ENCODE results near the gene ISG20. TPM values are rescaled to one million over a fixed set of nuclear protein-coding genes. Genes with fewer than 3 reads are reported as not detected.

Gene ISG20
- total RNA-seq, 1 experiment from 2014 or later: 1.8 TPM

DNA sequence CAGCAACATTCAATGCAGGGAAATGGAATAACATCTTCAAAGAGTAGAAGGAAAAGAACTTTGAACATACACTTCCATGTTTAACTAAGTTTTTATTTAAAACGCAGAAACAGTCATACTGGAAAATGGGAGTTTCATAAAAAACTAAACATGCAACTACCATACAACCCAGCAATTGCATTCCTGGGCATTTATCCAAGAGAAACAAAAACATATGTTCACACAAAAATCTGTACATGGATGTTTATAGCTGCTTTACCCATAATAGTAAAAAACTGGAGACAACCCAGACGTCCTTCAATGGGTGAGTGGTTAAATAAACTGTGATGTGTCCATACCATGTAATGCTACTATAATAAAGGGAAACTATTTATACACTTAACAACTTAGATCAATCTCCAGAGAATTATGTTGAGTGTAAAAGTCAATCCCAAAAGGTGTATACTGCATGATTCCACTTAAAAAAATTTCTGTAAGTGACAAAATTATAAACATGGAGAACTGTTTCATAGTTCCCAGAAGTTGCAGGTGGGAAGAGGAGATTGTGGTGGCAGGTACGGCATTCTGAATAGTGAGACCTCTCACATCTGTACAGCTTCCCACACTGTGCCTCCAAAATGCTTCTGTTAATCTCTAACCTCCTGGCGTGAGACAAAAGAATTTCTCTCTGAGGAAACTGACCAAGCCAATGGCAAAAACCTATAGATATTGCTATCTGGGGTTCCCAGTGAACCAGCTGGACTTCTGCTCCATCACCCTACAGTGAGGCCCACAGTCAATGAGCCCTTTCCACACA is 23.1 kb downstream of the ISG20 start:
- POLR2A ChIA-PET (ENCODE audit: low non-redundant PET): no interaction called here

DNA sequence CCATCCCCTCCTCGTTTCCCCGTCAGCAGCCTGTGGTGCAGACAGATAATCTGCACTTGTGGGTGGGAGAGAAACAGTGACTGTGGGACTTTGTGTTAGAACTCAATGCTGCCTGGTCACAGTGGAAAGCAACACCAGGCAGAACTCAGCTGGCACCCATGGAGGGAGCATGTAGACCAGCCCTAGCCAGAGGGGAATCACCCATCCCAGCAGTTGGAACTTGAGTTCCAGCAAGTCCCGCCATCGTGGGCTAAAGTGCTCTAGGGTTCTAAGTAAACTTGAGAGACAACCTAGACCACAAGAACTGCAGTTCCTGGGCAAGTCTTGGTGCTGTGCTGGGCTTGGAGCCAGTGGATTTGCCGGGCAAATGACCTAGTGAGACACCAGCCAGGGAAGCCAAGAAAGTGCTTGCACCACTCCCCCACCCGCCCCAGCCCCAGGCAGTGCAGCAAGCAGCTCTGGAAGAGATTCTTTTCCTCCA is 24.4 kb downstream of the ISG20 start:
- TF ChIP-seq EZH2 (IDR thresholded peaks at IDR 0.05; ENCODE audit: borderline replicate concordance, low read depth, low read length, poor library complexity, severe bottlenecking): no peak
- TF ChIP-seq, protein P1, sequence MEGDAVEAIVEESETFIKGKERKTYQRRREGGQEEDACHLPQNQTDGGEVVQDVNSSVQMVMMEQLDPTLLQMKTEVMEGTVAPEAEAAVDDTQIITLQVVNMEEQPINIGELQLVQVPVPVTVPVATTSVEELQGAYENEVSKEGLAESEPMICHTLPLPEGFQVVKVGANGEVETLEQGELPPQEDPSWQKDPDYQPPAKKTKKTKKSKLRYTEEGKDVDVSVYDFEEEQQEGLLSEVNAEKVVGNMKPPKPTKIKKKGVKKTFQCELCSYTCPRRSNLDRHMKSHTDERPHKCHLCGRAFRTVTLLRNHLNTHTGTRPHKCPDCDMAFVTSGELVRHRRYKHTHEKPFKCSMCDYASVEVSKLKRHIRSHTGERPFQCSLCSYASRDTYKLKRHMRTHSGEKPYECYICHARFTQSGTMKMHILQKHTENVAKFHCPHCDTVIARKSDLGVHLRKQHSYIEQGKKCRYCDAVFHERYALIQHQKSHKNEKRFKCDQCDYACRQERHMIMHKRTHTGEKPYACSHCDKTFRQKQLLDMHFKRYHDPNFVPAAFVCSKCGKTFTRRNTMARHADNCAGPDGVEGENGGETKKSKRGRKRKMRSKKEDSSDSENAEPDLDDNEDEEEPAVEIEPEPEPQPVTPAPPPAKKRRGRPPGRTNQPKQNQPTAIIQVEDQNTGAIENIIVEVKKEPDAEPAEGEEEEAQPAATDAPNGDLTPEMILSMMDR (conservative IDR thresholded peaks at IDR 0.05; ENCODE audit: low read depth, low read length): no peak
- H3K9me3 ChIP-seq (ENCODE audit: low read depth, low read length, poor library complexity, severe bottlenecking): no peaks in the 10 kb centered on the region
- CTCF ChIA-PET: no interaction called here
- no peak for DNase-seq (ENCODE audit: low spot score)
- H3K4me1 ChIP-seq (ENCODE audit: insufficient read depth, low read length, poor library complexity, severe bottlenecking): no peaks in the 10 kb centered on the region
- no peak overlapping the region for H3K4me3 ChIP-seq (ENCODE audit: low read depth, low read length, poor library complexity, severe bottlenecking)
- POLR2A ChIA-PET (ENCODE audit: low non-redundant PET): no interaction called here
- intact Hi-C loops (cut with micrococcal nuclease; ENCODE audit: unreplicated experiment): no loop called here
- no peak overlapping the region for H3K27ac ChIP-seq (ENCODE audit: low read depth, low read length, poor library complexity, severe bottlenecking)
- no TSS peak for BruUV-seq (replicated peaks)
- no peaks in the 10 kb centered on the region for H3K36me3 ChIP-seq (ENCODE audit: insufficient read depth, low read length, poor library complexity, severe bottlenecking)
- H3K27me3 ChIP-seq (replicated peaks; ENCODE audit: insufficient read depth, low read depth, low read length, poor library complexity): peaks cover 12% of the 10 kb centered on the region

More for the DNA sequence above, 23.1 kb downstream of the ISG20 start:
- DNase-seq (ENCODE audit: low spot score): no peak
- no peak overlapping the region for H3K4me3 ChIP-seq (ENCODE audit: low read depth, low read length, poor library complexity, severe bottlenecking)
- H3K4me1 ChIP-seq (ENCODE audit: insufficient read depth, low read length, poor library complexity, severe bottlenecking): no peaks in the 10 kb centered on the region
- BruUV-seq (replicated peaks): no TSS peak
- no peaks in the 10 kb centered on the region for H3K36me3 ChIP-seq (ENCODE audit: insufficient read depth, low read length, poor library complexity, severe bottlenecking)
- intact Hi-C loops (cut with micrococcal nuclease; ENCODE audit: unreplicated experiment): no loop called here
- CTCF ChIA-PET: no interaction called here
- peaks cover 12% of the 10 kb centered on the region for H3K27me3 ChIP-seq (replicated peaks; ENCODE audit: insufficient read depth, low read depth, low read length, poor library complexity)
- H3K27ac ChIP-seq (ENCODE audit: low read depth, low read length, poor library complexity, severe bottlenecking): no peak overlapping the region
- H3K9me3 ChIP-seq (ENCODE audit: low read depth, low read length, poor library complexity, severe bottlenecking): no peaks in the 10 kb centered on the region
- no peak for TF ChIP-seq EZH2 (IDR thresholded peaks at IDR 0.05; ENCODE audit: borderline replicate concordance, low read depth, low read length, poor library complexity, severe bottlenecking)
- TF ChIP-seq, protein P1 (conservative IDR thresholded peaks at IDR 0.05; ENCODE audit: low read depth, low read length): no peak

DNA sequence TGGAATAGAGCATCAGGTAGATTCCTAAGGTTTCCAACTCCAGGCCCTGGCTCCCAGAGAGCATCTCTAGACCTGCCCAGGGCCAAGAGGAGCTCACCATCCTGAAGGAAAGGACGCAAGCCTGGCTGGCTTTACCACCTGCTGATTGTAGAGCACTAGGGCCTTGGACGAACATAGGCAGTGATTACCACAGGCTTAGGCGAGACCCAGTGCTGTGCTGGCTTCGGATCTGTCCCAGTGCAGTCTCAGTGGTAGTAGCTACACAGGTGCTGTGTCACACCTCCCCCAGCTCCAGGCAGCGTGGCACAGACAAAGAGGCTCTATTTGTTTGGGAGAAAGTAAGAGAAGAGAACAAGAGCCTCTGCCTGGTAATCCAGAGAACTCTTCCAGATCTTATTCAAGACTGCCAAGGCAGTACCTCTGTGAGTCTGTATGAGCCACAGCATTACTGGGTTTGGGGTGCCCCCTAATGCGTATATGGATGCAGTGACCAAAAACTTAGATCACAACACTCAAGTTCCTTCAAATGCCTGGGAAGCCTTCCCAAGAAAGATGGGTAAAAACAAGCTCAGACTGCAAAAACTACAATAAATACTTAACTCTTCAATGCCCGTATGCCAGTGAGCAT is 25.4 kb downstream of the ISG20 start:
- POLR2A ChIA-PET (ENCODE audit: low non-redundant PET): no interaction called here

More for the DNA sequence above, 25.4 kb downstream of the ISG20 start:
- CTCF ChIA-PET: no interaction called here
- Histone ChIP-seq H3K36me3 (ENCODE audit: insufficient read depth, low read length, poor library complexity, severe bottlenecking) (no peaks in the 10 kb centered on the region), H3K27ac (ENCODE audit: low read depth, low read length, poor library complexity, severe bottlenecking) (no peak overlapping the region), H3K9me3 (ENCODE audit: low read depth, low read length, poor library complexity, severe bottlenecking) (no peaks in the 10 kb centered on the region), H3K4me3 (ENCODE audit: low read depth, low read length, poor library complexity, severe bottlenecking) (no peak overlapping the region), H3K4me1 (ENCODE audit: insufficient read depth, low read length, poor library complexity, severe bottlenecking) (no peaks in the 10 kb centered on the region), H3K27me3 (replicated peaks; ENCODE audit: insufficient read depth, low read depth, low read length, poor library complexity) (peaks cover 12% of the 10 kb centered on the region)
- no peak for DNase-seq (ENCODE audit: low spot score)
- no TSS peak for BruUV-seq (replicated peaks)
- no peak for TF ChIP-seq EZH2 (IDR thresholded peaks at IDR 0.05; ENCODE audit: borderline replicate concordance, low read depth, low read length, poor library complexity, severe bottlenecking)
- TF ChIP-seq, protein P1 (conservative IDR thresholded peaks at IDR 0.05; ENCODE audit: low read depth, low read length): no peak
- intact Hi-C loops (cut with micrococcal nuclease; ENCODE audit: unreplicated experiment): no loop called here
